ENCODE measurements around the gene SRRT.
"Not testable (repeated sequence)": the region's sequence is repeated elsewhere in the genome, so short reads cannot be mapped to it uniquely, and the experiment has no call there.

- TF ChIP-seq ZNF274 (IDR thresholded peaks at IDR 0.05; ENCODE audit: low read depth, low read length); SUZ12 (IDR thresholded peaks at IDR 0.05; ENCODE audit: extremely low read depth, insufficient read depth, insufficient read length); YY1 (IDR thresholded peaks at IDR 0.05; ENCODE audit: insufficient read depth, insufficient read length): not testable (repeated sequence)
These were observed 35.5 kb downstream of the SRRT start for GRCh38 chr7:100910443-100910842.

All from NT2/D1 (cell line).